Measurements from ENCODE around the gene MPL. TPM values are rescaled to one million over a fixed set of nuclear protein-coding genes. Genes with fewer than 3 reads are reported as not detected.

The MPL gene
- total and polyA plus RNA-seq, 4 donors: 0.03 to 1.0 TPM; not detected in 2

DNA sequence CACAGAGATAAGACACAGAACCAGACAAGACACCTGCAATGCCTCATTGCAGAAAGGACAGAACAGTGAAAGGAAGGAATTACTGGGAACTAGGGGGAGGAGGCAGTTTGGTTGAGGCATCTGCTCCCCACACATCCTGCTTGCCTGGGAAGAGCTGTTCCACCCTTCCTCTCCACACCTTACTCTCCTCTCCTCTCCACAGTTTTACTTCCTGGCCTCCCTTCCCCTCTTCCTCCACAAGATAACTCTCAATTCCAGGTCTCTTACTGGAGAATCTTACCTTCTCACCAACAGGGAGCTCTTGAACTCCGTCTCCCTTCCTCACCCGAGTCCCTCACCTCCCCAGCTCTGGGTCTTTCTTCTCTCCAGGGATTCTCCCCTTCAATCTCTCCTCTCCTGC is 28.1 kb downstream of the MPL start:
- no peak for TF ChIP-seq FOXA1 (IDR thresholded peaks at IDR 0.05)
- no peak for TF ChIP-seq EGR1 (IDR thresholded peaks at IDR 0.05; ENCODE audit: low read depth in 2 of 2)
- no peak for TF ChIP-seq SP1 (IDR thresholded peaks at IDR 0.05)
- TF ChIP-seq TAF1 (conservative IDR thresholded peaks at IDR 0.05): no peak
- TF ChIP-seq GABPA (IDR thresholded peaks at IDR 0.05 in 1 of 2, conservative IDR thresholded peaks at IDR 0.05 in 1 of 2): no peak
- TF ChIP-seq HNF4G (IDR thresholded peaks at IDR 0.05): no peak
- TF ChIP-seq YY1 (IDR thresholded peaks at IDR 0.05): no peak
- no peak for TF ChIP-seq FOXA2 (IDR thresholded peaks at IDR 0.05)
- TF ChIP-seq, protein P1, sequence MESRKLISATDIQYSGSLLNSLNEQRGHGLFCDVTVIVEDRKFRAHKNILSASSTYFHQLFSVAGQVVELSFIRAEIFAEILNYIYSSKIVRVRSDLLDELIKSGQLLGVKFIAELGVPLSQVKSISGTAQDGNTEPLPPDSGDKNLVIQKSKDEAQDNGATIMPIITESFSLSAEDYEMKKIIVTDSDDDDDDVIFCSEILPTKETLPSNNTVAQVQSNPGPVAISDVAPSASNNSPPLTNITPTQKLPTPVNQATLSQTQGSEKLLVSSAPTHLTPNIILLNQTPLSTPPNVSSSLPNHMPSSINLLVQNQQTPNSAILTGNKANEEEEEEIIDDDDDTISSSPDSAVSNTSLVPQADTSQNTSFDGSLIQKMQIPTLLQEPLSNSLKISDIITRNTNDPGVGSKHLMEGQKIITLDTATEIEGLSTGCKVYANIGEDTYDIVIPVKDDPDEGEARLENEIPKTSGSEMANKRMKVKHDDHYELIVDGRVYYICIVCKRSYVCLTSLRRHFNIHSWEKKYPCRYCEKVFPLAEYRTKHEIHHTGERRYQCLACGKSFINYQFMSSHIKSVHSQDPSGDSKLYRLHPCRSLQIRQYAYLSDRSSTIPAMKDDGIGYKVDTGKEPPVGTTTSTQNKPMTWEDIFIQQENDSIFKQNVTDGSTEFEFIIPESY (IDR thresholded peaks at IDR 0.05): no peak
- TF ChIP-seq RXRA (IDR thresholded peaks at IDR 0.05): no peak
- Histone ChIP-seq H3K27ac (ENCODE audit: low read depth in 1 of 2, low read length in 2 of 2) (no peak overlapping the region), H3K9ac (ENCODE audit: low read depth in 1 of 2, low read length in 2 of 2) (no peak overlapping the region), H3K4me1 (ENCODE audit: control insufficient read depth in 4 of 4, insufficient read depth in 4 of 4, low read length in 3 of 4) (peaks cover 7 to 22% (median 16%) of the 10 kb centered on the region in 4 donors), H3K27me3 (ENCODE audit: control insufficient read depth in 4 of 4, insufficient read depth in 4 of 4, low read length in 3 of 4) (no peaks in the 10 kb centered on the region), H3K4me3 (ENCODE audit: low read depth in 1 of 3, low read length in 3 of 3) (no peak overlapping the region), H3K36me3 (ENCODE audit: control insufficient read depth in 4 of 4, insufficient read depth in 3 of 4, low read depth in 1 of 4, low read length in 3 of 4) (peaks cover 2 to 36% (median 20%) of the 10 kb centered on the region in 4 donors), H3K9me3 (ENCODE audit: control insufficient read depth in 4 of 4, low read length in 3 of 4) (no peaks in the 10 kb centered on the region)
- WGBS: 88% methylated on average over 2 of the region's 2 CpGs
- DNase-seq (ENCODE audit: low spot score): no peak

DNA sequence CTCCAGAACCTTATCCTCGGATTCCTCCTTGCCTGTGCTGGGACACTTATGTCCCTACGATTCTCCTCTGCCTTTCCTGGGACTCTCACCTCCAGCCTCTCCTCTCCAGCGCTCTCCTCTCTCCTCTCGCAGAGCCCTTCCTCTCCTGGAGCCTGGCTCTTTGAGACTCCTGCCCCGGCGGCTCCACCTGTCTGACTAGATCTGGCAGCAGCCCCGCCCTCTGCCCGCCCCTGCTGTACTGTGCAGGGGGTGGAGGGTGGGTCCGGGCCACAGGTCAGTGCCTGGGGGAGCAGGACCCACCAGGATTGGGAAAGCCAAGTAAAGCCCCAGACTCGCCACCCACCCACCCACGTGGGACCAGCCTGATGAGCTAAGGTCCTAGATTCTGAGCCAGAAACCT is 28.6 kb downstream of the MPL start:
- Histone ChIP-seq H3K4me1 (ENCODE audit: control insufficient read depth in 4 of 4, insufficient read depth in 4 of 4, low read length in 3 of 4) (peaks cover 7 to 22% (median 16%) of the 10 kb centered on the region in 4 donors), H3K27me3 (ENCODE audit: control insufficient read depth in 4 of 4, insufficient read depth in 4 of 4, low read length in 3 of 4) (no peaks in the 10 kb centered on the region), H3K36me3 (ENCODE audit: control insufficient read depth in 4 of 4, insufficient read depth in 3 of 4, low read depth in 1 of 4, low read length in 3 of 4) (peaks cover 2 to 32% (median 19%) of the 10 kb centered on the region in 4 donors), H3K9ac (ENCODE audit: low read depth in 1 of 2, low read length in 2 of 2) (no peak overlapping the region), H3K4me3 (ENCODE audit: low read depth in 1 of 3, low read length in 3 of 3) (no peak overlapping the region), H3K9me3 (ENCODE audit: control insufficient read depth in 4 of 4, low read length in 3 of 4) (no peaks in the 10 kb centered on the region), H3K27ac (ENCODE audit: low read depth in 1 of 2, low read length in 2 of 2) (no peak overlapping the region)
- 71% methylated on average over 11 of the region's 11 CpGs for WGBS
- TF ChIP-seq SP1 (IDR thresholded peaks at IDR 0.05) (no peak), GABPA (IDR thresholded peaks at IDR 0.05 in 1 of 2, conservative IDR thresholded peaks at IDR 0.05 in 1 of 2) (no peak), HNF4A (conservative IDR thresholded peaks at IDR 0.05) (no peak), TAF1 (conservative IDR thresholded peaks at IDR 0.05) (no peak), RXRA (IDR thresholded peaks at IDR 0.05) (no peak), RAD21 (IDR thresholded peaks at IDR 0.05) (no peak), HNF4G (IDR thresholded peaks at IDR 0.05) (no peak)
- TF ChIP-seq, protein P2, sequence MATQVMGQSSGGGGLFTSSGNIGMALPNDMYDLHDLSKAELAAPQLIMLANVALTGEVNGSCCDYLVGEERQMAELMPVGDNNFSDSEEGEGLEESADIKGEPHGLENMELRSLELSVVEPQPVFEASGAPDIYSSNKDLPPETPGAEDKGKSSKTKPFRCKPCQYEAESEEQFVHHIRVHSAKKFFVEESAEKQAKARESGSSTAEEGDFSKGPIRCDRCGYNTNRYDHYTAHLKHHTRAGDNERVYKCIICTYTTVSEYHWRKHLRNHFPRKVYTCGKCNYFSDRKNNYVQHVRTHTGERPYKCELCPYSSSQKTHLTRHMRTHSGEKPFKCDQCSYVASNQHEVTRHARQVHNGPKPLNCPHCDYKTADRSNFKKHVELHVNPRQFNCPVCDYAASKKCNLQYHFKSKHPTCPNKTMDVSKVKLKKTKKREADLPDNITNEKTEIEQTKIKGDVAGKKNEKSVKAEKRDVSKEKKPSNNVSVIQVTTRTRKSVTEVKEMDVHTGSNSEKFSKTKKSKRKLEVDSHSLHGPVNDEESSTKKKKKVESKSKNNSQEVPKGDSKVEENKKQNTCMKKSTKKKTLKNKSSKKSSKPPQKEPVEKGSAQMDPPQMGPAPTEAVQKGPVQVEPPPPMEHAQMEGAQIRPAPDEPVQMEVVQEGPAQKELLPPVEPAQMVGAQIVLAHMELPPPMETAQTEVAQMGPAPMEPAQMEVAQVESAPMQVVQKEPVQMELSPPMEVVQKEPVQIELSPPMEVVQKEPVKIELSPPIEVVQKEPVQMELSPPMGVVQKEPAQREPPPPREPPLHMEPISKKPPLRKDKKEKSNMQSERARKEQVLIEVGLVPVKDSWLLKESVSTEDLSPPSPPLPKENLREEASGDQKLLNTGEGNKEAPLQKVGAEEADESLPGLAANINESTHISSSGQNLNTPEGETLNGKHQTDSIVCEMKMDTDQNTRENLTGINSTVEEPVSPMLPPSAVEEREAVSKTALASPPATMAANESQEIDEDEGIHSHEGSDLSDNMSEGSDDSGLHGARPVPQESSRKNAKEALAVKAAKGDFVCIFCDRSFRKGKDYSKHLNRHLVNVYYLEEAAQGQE (IDR thresholded peaks at IDR 0.05): no peak
- TF ChIP-seq, protein P3, sequence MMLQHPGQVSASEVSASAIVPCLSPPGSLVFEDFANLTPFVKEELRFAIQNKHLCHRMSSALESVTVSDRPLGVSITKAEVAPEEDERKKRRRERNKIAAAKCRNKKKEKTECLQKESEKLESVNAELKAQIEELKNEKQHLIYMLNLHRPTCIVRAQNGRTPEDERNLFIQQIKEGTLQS (IDR thresholded peaks at IDR 0.05): no peak
- TF ChIP-seq, protein P1 (IDR thresholded peaks at IDR 0.05): no peak
- DNase-seq (ENCODE audit: low spot score): peak; percentile 79
